Suppressor macrophage treated with lipopolysaccharide for 4 hours (primary cell): ENCODE measurements around the gene PTPA.
"Not testable (repeated sequence)": the region's sequence is repeated elsewhere in the genome, so short reads cannot be mapped to it uniquely, and the experiment has no call there.

Source experiments
- DNase-seq: peaks from one replicate; pipeline ENCODE4 v3.0.0-alpha.2; 2020

PTPA gene

GRCh38 chr9:129109952-129110739 is 1.1 kb upstream of the PTPA start:
- DNase-seq = peak; percentile 14

- DNase-seq = peak; percentile 58
These were observed 425 bp downstream of the PTPA start for GRCh38 chr9:129111528-129112151.

GRCh38 chr9:129112526-129112925 is 1.3 kb downstream of the PTPA start:
- DNase-seq = not testable (repeated sequence)

- DNase-seq = peak; percentile 79
These were observed 2.6 kb downstream of the PTPA start for GRCh38 chr9:129113645-129114304.

GRCh38 chr9:129118799-129119198 is 7.6 kb downstream of the PTPA start:
- no peak for DNase-seq

GRCh38 chr9:129121483-129121882 is 10.3 kb downstream of the PTPA start:
- DNase-seq = no peak

GRCh38 chr9:129122133-129122532 is 10.9 kb downstream of the PTPA start:
- no peak for DNase-seq

GRCh38 chr9:129122976-129123375 is 11.8 kb downstream of the PTPA start:
- not testable (repeated sequence) for DNase-seq

GRCh38 chr9:129124506-129125069 is 13.4 kb downstream of the PTPA start:
- DNase-seq = no peak

- DNase-seq = peak; percentile 74
These were observed 14.3 kb downstream of the PTPA start for GRCh38 chr9:129125478-129125877.

GRCh38 chr9:129126749-129127618 is 15.8 kb downstream of the PTPA start:
- DNase-seq = no peak

- no peak for DNase-seq
These were observed 17.5 kb downstream of the PTPA start for GRCh38 chr9:129128689-129129088.

- DNase-seq = not testable (repeated sequence)
These were observed 19.1 kb downstream of the PTPA start for GRCh38 chr9:129130271-129130670.

- no peak for DNase-seq
These were observed 19.6 kb downstream of the PTPA start for GRCh38 chr9:129130791-129131190.

- DNase-seq = peak; percentile 84
These were observed 20.3 kb downstream of the PTPA start for GRCh38 chr9:129131300-129132145.

- DNase-seq = no peak
These were observed 21.9 kb downstream of the PTPA start for GRCh38 chr9:129133082-129133481.

- no peak for DNase-seq
These were observed 24.3 kb downstream of the PTPA start for GRCh38 chr9:129135476-129135875.

GRCh38 chr9:129136446-129137035 is 25.3 kb downstream of the PTPA start:
- DNase-seq = no peak

GRCh38 chr9:129137292-129138143 is 26.3 kb downstream of the PTPA start:
- DNase-seq = no peak

GRCh38 chr9:129138144-129138462 is 26.9 kb downstream of the PTPA start:
- no peak for DNase-seq
